Measurements from ENCODE around the gene TMEM131L. TPM values are rescaled to one million over a fixed set of nuclear protein-coding genes. Genes with fewer than 3 reads are reported as not detected.

Gene TMEM131L
- total and polyA plus RNA-seq, 7 donors, result 0.60 to 27.2 (median 12.1) TPM

- Histone ChIP-seq H3K9me3 (no peaks in the 10 kb centered on the region), H3K4me1 (peaks cover 0 to 29% (median 26%) of the 10 kb centered on the region in 4 donors), H3K27me3 (no peaks in the 10 kb centered on the region), H3K4me3 (no peak overlapping the region), H3K27ac (peak overlapping the region in 3 of 4 donors; percentile 74 to 82 (median 76)), H3K36me3 (no peaks in the 10 kb centered on the region)
- TF ChIP-seq, protein P1, sequence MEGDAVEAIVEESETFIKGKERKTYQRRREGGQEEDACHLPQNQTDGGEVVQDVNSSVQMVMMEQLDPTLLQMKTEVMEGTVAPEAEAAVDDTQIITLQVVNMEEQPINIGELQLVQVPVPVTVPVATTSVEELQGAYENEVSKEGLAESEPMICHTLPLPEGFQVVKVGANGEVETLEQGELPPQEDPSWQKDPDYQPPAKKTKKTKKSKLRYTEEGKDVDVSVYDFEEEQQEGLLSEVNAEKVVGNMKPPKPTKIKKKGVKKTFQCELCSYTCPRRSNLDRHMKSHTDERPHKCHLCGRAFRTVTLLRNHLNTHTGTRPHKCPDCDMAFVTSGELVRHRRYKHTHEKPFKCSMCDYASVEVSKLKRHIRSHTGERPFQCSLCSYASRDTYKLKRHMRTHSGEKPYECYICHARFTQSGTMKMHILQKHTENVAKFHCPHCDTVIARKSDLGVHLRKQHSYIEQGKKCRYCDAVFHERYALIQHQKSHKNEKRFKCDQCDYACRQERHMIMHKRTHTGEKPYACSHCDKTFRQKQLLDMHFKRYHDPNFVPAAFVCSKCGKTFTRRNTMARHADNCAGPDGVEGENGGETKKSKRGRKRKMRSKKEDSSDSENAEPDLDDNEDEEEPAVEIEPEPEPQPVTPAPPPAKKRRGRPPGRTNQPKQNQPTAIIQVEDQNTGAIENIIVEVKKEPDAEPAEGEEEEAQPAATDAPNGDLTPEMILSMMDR (IDR thresholded peaks at IDR 0.05), result no peak
- TF ChIP-seq POLR2AphosphoS5 (IDR thresholded peaks at IDR 0.05) (no peak), EP300 (IDR thresholded peaks at IDR 0.05) (no peak), POLR2A (IDR thresholded peaks at IDR 0.05) (no peak)
- 82 to 96% methylated on average over 4 of the region's 4 CpGs for WGBS, 2 donors
- intact Hi-C loops (cut with DNase I), result no loop called here
- no peak for DNase-seq
These were observed 38.6 kb upstream of the TMEM131L start for GRCh38 chr4:153427363-153428071.

- H3K4me3 ChIP-seq, result no peak overlapping the region
- 46 to 76% methylated on average over 3 of the region's 3 CpGs for WGBS, 2 donors
- intact Hi-C loops (cut with DNase I), result no loop called here
- H3K4me1 ChIP-seq, result peaks cover 0 to 29% (median 26%) of the 10 kb centered on the region in 4 donors
- H3K9me3 ChIP-seq, result no peaks in the 10 kb centered on the region
- peak overlapping the region; percentile 59 to 82 (median 75) for H3K27ac ChIP-seq
- DNase-seq, result peak; percentile 68
- no peaks in the 10 kb centered on the region for H3K36me3 ChIP-seq
- H3K27me3 ChIP-seq, result no peaks in the 10 kb centered on the region
- peak in 3 of 4 donors; percentile 35 to 50 (median 45) for TF ChIP-seq POLR2AphosphoS5 (IDR thresholded peaks at IDR 0.05)
- TF ChIP-seq EP300 (IDR thresholded peaks at IDR 0.05), result peak in 1 of 4 donors; percentile 51
- TF ChIP-seq POLR2A (IDR thresholded peaks at IDR 0.05), result no peak
These were observed 37.2 kb upstream of the TMEM131L start for GRCh38 chr4:153428941-153429475.

DNA sequence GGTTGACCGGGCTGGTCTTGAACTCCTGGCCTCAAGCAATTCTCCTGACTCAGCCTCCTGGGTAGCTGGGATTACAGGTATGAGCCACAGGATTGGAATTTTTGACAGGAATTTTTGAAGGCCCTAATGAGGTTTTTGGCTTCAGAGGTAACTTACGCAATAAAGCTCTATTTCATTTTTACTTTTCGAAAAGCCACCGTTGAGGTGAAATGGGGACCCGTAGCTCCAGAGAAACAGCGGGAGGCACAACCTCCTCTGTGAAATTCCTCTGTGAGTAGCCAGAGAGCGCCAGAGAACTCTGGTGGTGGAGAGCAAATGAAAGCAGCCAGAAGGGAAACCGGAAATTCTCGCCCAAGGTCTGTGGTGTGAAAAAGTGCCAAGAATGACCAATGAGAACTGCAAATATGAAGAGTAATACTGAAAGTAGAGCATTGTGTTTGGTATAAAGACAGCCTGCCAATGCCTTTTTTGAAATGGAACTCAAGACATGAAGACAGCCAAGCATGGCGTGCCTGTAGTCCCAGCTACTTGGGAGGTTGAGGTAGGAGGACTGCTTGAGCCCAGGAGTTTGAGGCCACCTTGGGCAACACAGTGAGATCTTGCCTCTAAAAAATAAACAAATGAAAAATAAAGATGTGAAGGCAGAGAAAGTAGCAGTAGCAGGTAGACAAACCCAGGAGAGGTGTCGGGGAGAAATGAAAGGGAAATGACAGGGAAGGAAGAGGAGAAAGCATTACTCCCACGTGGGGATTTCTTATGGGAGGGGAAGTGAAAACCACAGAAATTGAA, 33.0 kb upstream of the TMEM131L start:
- TF ChIP-seq, protein P1 (IDR thresholded peaks at IDR 0.05), result peak in 3 of 4 experiments; percentile 7 to 49 (median 41)
- no peak for TF ChIP-seq POLR2A (IDR thresholded peaks at IDR 0.05)
- intact Hi-C loops (cut with DNase I), result loop anchor here (5.0 kb wide), 2 partner anchors 34 to 139 kb away; partner anchors contain the start of gene TMEM131L

GRCh38 chr4:153433754-153434105, 32.4 kb upstream of the TMEM131L start:
- Histone ChIP-seq H3K27me3 (no peaks in the 10 kb centered on the region), H3K36me3 (no peaks in the 10 kb centered on the region)
- WGBS, 2 donors, result 50 to 79% methylated on average over 3 of the region's 3 CpGs

More for the DNA sequence above, 33.0 kb upstream of the TMEM131L start:
- H3K27ac ChIP-seq, result peak overlapping the region in 2 of 4 donors; percentile 39
- DNase-seq, result peak; percentile 74
- no peaks in the 10 kb centered on the region for H3K27me3 ChIP-seq
- H3K4me3 ChIP-seq, result no peak overlapping the region
- H3K36me3 ChIP-seq, result no peaks in the 10 kb centered on the region
- no peaks in the 10 kb centered on the region for H3K9me3 ChIP-seq
- H3K4me1 ChIP-seq, result peaks cover 0 to 22% (median 18%) of the 10 kb centered on the region in 4 donors
- 35 to 51% methylated on average over 12 of the region's 12 CpGs for WGBS, 2 donors

More at GRCh38 chr4:153433754-153434105, 32.4 kb upstream of the TMEM131L start:
- intact Hi-C loops (cut with DNase I), result loop anchor here (5.0 kb wide), 2 partner anchors 34 to 139 kb away; partner anchors contain the start of gene TMEM131L
- DNase-seq, result no peak
- Histone ChIP-seq H3K9me3 (no peaks in the 10 kb centered on the region), H3K4me1 (peaks cover 0 to 16% (median 13%) of the 10 kb centered on the region in 4 donors), H3K27ac (no peak overlapping the region), H3K4me3 (no peak overlapping the region)
- TF ChIP-seq, protein P1 (IDR thresholded peaks at IDR 0.05), result no peak
- TF ChIP-seq POLR2AphosphoS5 (IDR thresholded peaks at IDR 0.05) (no peak), EP300 (IDR thresholded peaks at IDR 0.05) (no peak), POLR2A (IDR thresholded peaks at IDR 0.05) (no peak)
